ENCODE data around the gene ARHGEF18.
"Not testable (repeated sequence)": the region's sequence is repeated elsewhere in the genome, so short reads cannot be mapped to it uniquely, and the experiment has no call there.

The ARHGEF18 gene

DNA sequence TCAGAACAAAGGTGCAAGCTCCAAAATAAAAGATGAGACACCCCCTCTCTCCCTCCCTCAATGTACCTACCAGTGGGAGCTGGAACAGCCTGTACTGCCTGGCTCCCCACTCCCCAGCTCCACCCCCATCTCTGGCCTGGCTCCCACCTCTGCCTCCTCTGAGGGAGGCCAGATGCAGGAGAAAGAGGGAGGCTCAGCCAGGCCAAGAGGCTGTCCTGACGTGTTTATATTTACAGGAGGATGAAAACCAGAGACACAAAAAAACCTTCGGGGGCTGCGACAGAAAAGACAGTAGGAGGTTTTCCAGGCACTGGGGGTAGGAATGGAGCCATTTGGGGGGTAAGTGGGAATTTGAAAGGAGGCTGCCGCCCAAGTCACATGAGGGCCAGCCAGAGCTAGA is 19.7 kb downstream of the ARHGEF18 start:
- DNase-seq (ENCODE audit: extremely low spot score), result no peak
- no peak for TF ChIP-seq CTCF (IDR thresholded peaks at IDR 0.05; ENCODE audit: control extremely low read depth, extremely low read depth, low read depth, missing control alignments)
- ChIA-PET CTCF (interaction anchor here (3.3 kb wide), 1 partner anchor 14 kb away, joined by 28 read pairs; no protein-coding TSS in a partner anchor), POLR2A (no interaction called here)

DNA sequence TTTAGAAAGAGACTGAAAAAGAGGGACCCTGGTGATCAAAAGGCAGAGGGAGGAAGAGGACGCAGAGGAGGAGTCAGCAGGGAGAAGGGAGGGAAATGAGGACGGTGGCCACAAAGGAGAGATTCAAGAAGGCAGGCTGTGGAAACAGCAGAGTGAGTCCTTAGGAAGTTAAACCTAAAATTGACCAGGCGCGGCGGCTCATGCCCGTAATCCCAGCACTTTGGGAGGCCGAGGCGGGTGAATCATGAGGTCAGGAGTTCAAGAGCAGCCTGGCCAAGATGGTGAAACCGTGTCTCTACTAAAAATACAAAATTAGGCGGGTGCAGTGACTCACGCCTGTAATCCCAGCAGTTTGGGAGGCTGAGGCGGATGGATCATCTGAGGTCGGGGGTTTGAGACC is 20.1 kb downstream of the ARHGEF18 start:
- CTCF ChIA-PET, result interaction anchor here (3.3 kb wide), 1 partner anchor 15 kb away, joined by 28 read pairs; no protein-coding TSS in a partner anchor
- DNase-seq (ENCODE audit: extremely low spot score); POLR2A ChIA-PET: not testable (repeated sequence)

DNA sequence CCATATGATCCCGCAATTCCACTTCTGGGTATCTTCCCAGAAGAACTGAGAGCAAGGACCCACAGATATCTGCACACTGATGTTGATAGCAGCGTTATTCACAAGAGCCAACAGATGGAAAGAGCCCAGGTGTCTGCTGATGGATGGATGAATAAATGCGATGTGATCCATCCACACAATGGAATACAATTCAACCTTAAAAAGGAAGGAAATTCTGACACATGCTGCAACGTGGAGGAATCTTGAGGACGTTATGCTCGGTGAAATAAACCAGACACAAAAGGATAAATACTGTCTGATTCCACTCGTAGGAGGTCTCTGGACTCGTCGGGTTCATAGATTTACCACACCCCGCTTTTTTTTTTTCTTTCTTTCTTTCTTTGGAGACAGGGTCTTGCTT is 21.8 kb downstream of the ARHGEF18 start:
- DNase-seq (ENCODE audit: extremely low spot score), result no peak
- POLR2A ChIA-PET, result no interaction called here
- TF ChIP-seq CTCF (IDR thresholded peaks at IDR 0.05; ENCODE audit: control extremely low read depth, extremely low read depth, low read depth, missing control alignments), result no peak
- CTCF ChIA-PET, result no interaction called here

- CTCF ChIA-PET, result no interaction called here
- POLR2A ChIA-PET, result no interaction called here
Observed at GRCh38 chr19:7371001-7371400, 22.3 kb downstream of the ARHGEF18 start.

GRCh38 chr19:7372810-7373209 is 24.1 kb downstream of the ARHGEF18 start:
- TF ChIP-seq CTCF (IDR thresholded peaks at IDR 0.05; ENCODE audit: control extremely low read depth, extremely low read depth, low read depth, missing control alignments), result no peak
- POLR2A ChIA-PET, result no interaction called here
- no peak for DNase-seq (ENCODE audit: extremely low spot score)
- CTCF ChIA-PET, result interaction anchor here (1.5 to 1.7 kb wide), 2 partner anchors 9 to 308 kb away, joined by 4 read pairs; partner anchors contain the start of gene TRAPPC5

More at GRCh38 chr19:7371001-7371400, 22.3 kb downstream of the ARHGEF18 start:
- DNase-seq (ENCODE audit: extremely low spot score), result no peak
- no peak for TF ChIP-seq CTCF (IDR thresholded peaks at IDR 0.05; ENCODE audit: control extremely low read depth, extremely low read depth, low read depth, missing control alignments)

- DNase-seq (ENCODE audit: extremely low spot score), result no peak
- ChIA-PET CTCF (interaction anchor here (1.3 to 1.7 kb wide), 2 partner anchors 272 to 307 kb away, joined by 3 to 4 read pairs; partner anchors contain the start of gene TRAPPC5), POLR2A (no interaction called here)
- TF ChIP-seq CTCF (IDR thresholded peaks at IDR 0.05; ENCODE audit: control extremely low read depth, extremely low read depth, low read depth, missing control alignments), result no peak
Observed at GRCh38 chr19:7373862-7374261, 25.1 kb downstream of the ARHGEF18 start.

GRCh38 chr19:7376151-7376852 is 27.6 kb downstream of the ARHGEF18 start:
- ChIA-PET CTCF (interaction anchor here (1.0 to 3.5 kb wide), 4 partner anchors 9 to 22 kb away, joined by 3 to 21 read pairs (median 4); no protein-coding TSS in a partner anchor), POLR2A (no interaction called here)
- no peak for TF ChIP-seq CTCF (IDR thresholded peaks at IDR 0.05; ENCODE audit: control extremely low read depth, extremely low read depth, low read depth, missing control alignments)
- no peak for DNase-seq (ENCODE audit: extremely low spot score)
